Activated gamma-delta T cell treated with Interleukin-2 at 50 U/mL for 16 hours (primary cell): Measurements from ENCODE around the gene WLS.
"Not testable (repeated sequence)": the region's sequence is repeated elsewhere in the genome, so short reads cannot be mapped to it uniquely, and the experiment has no call there.

Experiments used
- DNase-seq: peaks from one replicate; pipeline ENCODE4 v3.0.0-alpha.2; 2020

Gene WLS

GRCh38 chr1:68232289-68233148 lies at the start of gene WLS:
WLS (minus strand) TSS chr1:68232523; CDS start chr1:68232299, 224 bp downstream.
- DNase-seq = no peak

- no peak for DNase-seq
Observed at GRCh38 chr1:68280286-68280685, 48.0 kb upstream of the WLS start.

GRCh38 chr1:68279846-68280245 lies 47.5 kb upstream of the WLS start:
- no peak for DNase-seq

GRCh38 chr1:68278221-68278620 lies 45.9 kb upstream of the WLS start:
- no peak for DNase-seq

GRCh38 chr1:68276448-68276847 lies 44.1 kb upstream of the WLS start:
- DNase-seq = no peak

GRCh38 chr1:68273530-68273929 lies 41.2 kb upstream of the WLS start:
- DNase-seq = no peak

GRCh38 chr1:68271596-68271995 lies 39.3 kb upstream of the WLS start:
- DNase-seq = no peak

- no peak for DNase-seq
Observed at GRCh38 chr1:68270951-68271350, 38.6 kb upstream of the WLS start.

- no peak for DNase-seq
Observed at GRCh38 chr1:68269637-68270430, 37.5 kb upstream of the WLS start.

- DNase-seq = no peak
Observed at GRCh38 chr1:68268896-68269483, 36.7 kb upstream of the WLS start.

- not testable (repeated sequence) for DNase-seq
Observed at GRCh38 chr1:68256824-68257223, 24.5 kb upstream of the WLS start.

- DNase-seq = no peak
Observed at GRCh38 chr1:68255301-68255700, 23.0 kb upstream of the WLS start.

- DNase-seq = no peak
Observed at GRCh38 chr1:68254667-68255226, 22.4 kb upstream of the WLS start.

GRCh38 chr1:68237040-68237439 lies 4.7 kb upstream of the WLS start:
- no peak for DNase-seq

GRCh38 chr1:68234094-68234493 lies 1.8 kb upstream of the WLS start:
- DNase-seq = no peak

- no peak for DNase-seq
Observed at GRCh38 chr1:68233202-68233601, 879 bp upstream of the WLS start.

GRCh38 chr1:68231627-68232288 lies 565 bp downstream of the WLS start:
- no peak for DNase-seq

- DNase-seq = no peak
Observed at GRCh38 chr1:68230901-68231626, 1.3 kb downstream of the WLS start.

- no peak for DNase-seq
Observed at GRCh38 chr1:68230484-68230802, 1.9 kb downstream of the WLS start.

- DNase-seq = no peak
Observed at GRCh38 chr1:68229650-68230483, 2.5 kb downstream of the WLS start.

GRCh38 chr1:68228851-68229250 lies 3.5 kb downstream of the WLS start:
- no peak for DNase-seq
